HG02981 (cell line): ENCODE data around the gene RGS4.

Experiments used
- ATAC-seq: cut with Tn5 transposase; IDR thresholded peaks from one replicate; pipeline ENCODE4 v1.9.1; 2021; ENCODE audit warnings: mild to moderate bottlenecking, moderate library complexity; ENCODE audit not compliant: unreplicated experiment

RGS4 gene

DNA sequence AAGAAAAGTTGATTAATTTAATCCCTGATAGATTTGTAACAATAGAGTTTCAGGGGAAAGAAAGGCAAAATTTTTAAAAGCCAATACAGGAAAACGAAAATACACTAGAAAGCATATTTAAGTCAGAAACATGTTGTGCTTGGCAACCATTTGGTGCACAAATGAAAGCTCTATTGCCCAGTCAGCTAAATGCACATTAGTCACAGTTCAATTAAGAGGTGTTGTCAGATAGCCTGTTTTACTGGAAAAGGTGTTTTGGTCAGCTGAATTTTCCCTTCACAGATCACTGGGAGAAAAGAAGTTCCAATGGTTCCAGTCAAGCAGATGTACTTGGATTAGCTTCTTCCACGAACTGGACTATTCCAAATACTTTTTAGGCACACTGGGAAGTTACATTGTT is 25.4 kb downstream of the RGS4 start:
- ATAC-seq = no peak

DNA sequence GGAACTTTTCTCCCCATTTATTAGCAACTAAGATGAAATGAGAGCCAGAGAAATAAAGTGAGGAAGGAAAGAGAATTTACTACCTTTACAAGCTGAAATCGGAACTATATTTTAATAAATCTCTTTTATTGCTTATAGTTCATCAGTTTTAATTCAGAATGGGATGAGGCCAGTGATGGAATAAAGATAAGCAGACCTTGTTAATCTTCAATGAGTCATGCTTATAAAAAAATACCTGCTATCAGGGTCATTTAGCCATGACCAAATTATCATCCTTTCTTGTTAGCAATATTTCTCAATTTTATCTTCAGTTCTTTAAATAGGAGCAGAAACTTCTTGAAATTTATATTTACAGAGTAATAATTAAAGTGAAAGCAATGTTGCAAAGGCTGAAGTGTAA is 26.1 kb downstream of the RGS4 start:
- ATAC-seq = no peak

DNA sequence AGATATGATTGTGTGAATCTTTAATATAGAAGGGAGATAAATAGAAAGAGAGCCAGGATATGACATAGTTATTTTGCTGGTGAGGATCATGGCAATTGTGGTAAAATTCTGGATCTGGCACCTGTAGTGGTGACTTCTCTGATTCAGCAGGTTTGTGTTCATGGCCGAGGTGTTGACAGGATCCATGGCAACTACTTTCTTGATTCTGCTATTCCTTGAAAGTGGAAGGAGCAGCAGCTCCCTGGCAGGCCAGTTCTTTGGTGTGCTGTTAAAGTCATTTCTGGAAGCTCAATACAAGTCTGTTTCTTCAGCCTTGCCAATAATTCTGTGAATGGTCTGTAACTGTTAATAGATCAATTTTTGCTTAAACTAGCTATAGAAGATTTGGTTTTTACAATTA is 33.4 kb downstream of the RGS4 start:
- no peak for ATAC-seq

DNA sequence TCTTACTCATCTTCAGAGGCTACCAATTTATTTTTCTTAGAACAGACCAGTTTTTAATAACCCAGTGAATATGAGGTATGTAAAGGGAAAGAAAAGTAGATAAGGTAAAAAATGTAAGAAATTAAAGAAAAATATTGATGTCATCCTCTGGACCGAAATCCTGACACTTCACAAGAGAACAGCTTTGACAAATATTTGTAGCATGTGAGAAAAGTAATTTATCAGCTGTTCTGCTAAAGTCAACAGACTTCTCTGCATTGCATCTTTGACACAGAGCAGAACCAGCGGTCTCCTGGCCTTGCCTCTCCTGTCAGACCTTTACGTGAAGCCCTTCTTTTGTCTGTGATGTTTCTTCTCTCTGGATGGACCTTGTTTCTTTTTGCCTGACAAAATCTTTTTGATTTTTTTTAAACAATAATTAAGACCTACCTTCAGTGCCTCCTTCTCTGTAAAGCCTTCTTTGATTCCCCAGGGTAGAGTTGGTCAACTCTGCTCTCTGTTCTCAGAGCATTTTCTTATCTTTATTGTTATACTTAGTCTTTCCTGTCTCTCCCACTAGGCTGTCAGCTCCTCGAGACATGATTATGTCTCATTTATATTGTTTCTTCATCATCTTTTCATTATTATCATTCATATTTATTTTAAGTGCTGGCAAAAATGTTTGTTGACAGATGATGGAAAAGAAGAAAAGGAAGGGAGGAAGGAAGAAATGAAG is 35.4 kb downstream of the RGS4 start:
- ATAC-seq = no peak

DNA sequence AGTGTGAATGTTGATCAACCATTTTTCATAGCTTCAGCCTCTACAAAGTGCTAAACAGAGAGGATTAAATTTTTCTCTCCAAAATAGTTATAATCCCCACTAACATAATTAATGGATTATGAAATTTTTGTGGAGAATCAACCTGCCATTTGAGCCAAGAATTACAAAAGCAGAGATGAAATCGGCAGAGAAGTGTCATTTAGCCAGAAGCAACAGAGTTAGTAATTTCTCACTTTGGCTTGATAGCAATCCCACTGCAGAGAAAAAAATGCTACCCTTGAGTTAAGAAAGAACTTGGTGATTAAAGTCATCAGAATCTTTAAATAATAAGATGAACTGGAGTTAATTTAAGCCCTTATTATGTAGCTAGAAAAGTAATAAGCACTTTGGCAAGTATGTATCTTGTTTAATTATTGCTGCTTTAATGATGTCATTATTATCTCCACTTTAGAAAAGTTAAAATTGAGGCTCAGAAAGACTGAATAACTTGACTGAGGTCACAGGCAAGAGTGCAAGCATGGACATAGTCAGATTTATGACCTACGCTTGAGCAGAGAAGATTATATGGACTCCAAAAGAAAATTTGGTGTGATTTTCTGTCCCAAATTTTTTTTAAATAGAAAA is 37.3 kb downstream of the RGS4 start:
- no peak for ATAC-seq

GRCh38 chr1:163107655-163108054 is 38.5 kb downstream of the RGS4 start:
- ATAC-seq = no peak

DNA sequence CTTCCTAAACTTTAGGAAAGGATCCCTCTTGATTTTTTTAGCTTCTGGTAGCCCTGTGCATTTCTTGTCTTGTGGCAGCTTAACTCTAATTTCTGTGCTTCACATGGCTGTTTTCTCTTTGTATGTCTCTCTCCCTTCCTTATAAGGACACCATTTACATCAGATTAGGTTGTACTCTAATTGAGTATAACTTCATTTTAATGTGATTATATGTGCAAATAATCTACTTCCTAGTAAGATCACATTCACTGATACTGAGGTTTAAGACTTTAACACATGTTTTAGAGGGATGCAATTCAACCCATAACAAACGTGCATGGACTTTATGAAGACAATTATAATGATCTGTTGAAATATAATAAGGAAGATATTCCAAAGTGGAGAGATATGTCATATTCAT is 46.7 kb downstream of the RGS4 start:
- no peak for ATAC-seq

DNA sequence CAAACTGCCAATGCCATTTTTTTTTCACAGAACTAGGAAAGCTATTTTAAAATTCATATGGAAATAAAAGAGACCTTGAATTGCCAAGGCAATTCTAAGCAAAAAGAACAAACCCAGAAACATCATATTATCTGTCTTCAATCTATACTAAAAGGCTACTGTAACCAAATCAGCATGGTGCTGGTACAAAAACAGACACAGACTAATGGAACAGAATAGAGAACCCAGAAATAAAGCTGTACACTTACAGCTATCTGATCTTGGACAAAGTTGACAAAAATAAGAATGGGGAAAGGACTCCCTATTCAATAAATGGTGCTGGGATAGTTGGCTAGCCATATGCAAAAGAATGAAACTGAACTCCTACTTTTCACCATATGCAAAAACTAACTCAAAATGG is 50.5 kb downstream of the RGS4 start:
- ATAC-seq = no peak

GRCh38 chr1:163120372-163120771 is 51.2 kb downstream of the RGS4 start:
- ATAC-seq = no peak

DNA sequence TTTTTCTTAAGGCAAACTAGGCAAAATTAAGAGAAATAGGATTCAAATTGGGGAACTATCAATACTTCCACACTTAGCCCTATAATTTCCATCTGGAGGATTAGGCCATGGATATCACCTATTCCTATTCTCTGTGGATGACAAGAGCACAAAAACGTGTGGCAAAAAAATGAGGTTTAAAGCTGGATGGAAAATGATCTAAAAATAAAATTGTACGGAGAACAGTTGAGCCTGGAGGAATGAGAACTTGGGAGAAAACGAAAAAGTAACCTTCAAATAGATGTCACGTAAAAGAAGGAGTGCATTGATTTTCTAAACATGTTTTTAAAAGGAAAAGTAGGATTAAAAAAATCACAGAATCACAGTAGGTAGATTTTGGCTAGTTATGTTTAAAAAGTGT is 55.7 kb downstream of the RGS4 start:
- no peak for ATAC-seq
